SK-N-MC (cell line): ENCODE data around the gene SEC23IP.

Experiments used
- DNase-seq: peaks from one replicate; pipeline ENCODE4 v3.0.0-alpha.2; 2011; ENCODE audit warnings: low read depth, low spot score
- H3K27ac ChIP-seq: fragments of 200-600 bp; sonication (generic); 2 replicates; pipeline ENCODE4 v1.5.1; 2016; ENCODE audit warnings: mixed run types
- H3K36me3 ChIP-seq: fragments of 200-600 bp; sonication (generic); 2 replicates; pipeline ENCODE4 v1.6.1; 2017; ENCODE audit warnings: antibody characterized with exemption, low read length, mixed read lengths; ENCODE audit not compliant: insufficient read depth
- H3K4me3 ChIP-seq: fragments of 200-600 bp; sonication (generic); 2 replicates; pipeline ENCODE4 v1.5.1; 2016
- H3K9ac ChIP-seq: fragments of 200-600 bp; sonication (generic); 2 replicates; pipeline ENCODE4 v1.8.0; 2017; ENCODE audit warnings: mixed run types, mixed read lengths; ENCODE audit not compliant: insufficient read length
- H3K9me3 ChIP-seq: fragments of 200-600 bp; sonication (generic); 2 replicates; pipeline ENCODE4 v1.6.1; 2017; ENCODE audit warnings: low read depth, mild to moderate bottlenecking, antibody characterized with exemption, low read length, moderate library complexity, mixed read lengths
- EZH2 ChIP-seq: fragments of 200-600 bp; sonication (generic); IDR thresholded peaks from one replicate; pipeline ENCODE4 v1.6.1; 2017; ENCODE audit warnings: antibody characterized with exemption
- FOXP2 ChIP-seq: optimal IDR thresholded peaks from 2 replicates; pipeline ENCODE3; 2011; ENCODE audit warnings: mild to moderate bottlenecking, moderate library complexity; ENCODE audit not compliant: insufficient read depth; ENCODE audit errors: extremely low read length, control extremely low read depth
- POLR2AphosphoS5 ChIP-seq: IDR thresholded peaks from 2 replicates; pipeline ENCODE4 v1.6.1; 2012; ENCODE audit warnings: mild to moderate bottlenecking, low read depth, low read length, borderline replicate concordance

SEC23IP gene

DNA sequence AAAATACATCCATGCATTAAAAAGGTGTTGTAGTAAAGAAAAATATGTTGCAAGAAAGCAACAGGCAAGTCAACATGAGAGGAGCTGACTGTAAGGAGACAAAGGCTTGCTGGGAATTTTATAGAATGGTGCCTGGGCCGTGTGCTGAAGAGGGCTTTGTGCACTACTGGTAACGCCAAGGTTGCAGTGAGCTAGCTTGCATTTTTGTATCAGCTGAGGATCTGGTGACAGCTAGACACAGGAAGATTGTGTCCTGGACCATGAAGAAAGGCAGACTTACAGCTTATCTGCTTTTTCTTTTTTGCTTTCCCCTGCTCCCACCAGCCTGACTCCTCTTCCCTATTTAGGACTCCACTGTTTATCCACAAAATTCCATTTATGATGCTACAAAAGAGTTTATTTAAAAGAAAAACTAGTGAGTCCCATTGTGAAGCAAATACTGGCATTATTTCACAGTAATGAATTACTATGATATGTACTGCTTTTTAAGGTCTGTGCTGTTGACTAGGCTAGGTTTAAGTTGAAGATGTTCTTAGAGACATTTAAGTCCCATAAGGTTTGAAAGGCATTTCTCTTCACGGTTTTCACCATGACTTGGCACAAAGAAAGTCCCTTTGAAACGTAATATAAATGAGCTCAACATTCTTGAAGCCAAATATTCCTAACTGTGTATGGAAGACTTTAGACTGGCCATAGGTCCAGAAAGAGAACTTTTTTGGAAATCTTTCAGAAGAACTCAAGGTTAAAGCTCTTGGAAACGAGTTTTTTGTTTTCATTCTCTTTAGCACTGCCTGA lies 88.6 kb downstream of the SEC23IP start:
- no peak for DNase-seq
- TF ChIP-seq POLR2AphosphoS5 (no peak), EZH2 (no peak), FOXP2 (no peak)
- H3K4me3 ChIP-seq, result no peak overlapping the region
- H3K9ac ChIP-seq, result no peak overlapping the region
- H3K9me3 ChIP-seq, result no peaks in the 10 kb centered on the region
- no peaks in the 10 kb centered on the region for H3K36me3 ChIP-seq
- H3K27ac ChIP-seq, result no peak overlapping the region

DNA sequence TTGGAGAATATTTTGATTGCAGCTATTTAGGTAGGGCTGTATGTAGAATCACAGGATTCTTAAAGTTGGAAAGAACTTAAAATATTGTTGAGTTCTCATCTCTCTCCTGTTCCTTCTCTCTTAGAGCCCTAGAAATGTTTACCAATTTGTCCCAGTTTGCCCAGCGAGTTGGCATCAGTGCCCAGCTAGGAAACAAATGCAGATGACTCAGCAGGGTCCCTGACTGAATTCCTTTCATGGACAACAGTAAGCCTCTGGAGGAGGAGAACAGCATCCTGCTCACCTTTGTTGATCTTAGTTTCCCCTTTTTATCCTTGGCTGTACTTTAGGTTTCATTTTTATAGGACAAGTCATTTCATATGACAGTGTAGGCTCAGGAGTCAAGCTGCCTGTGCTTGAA lies 89.3 kb downstream of the SEC23IP start:
- Histone ChIP-seq H3K9me3 (no peaks in the 10 kb centered on the region), H3K9ac (no peak overlapping the region), H3K4me3 (no peak overlapping the region), H3K36me3 (no peaks in the 10 kb centered on the region), H3K27ac (no peak overlapping the region)
- no peak for DNase-seq
- TF ChIP-seq FOXP2 (no peak), POLR2AphosphoS5 (no peak), EZH2 (no peak)

GRCh38 chr10:119988333-119988732 lies 95.8 kb downstream of the SEC23IP start:
- H3K36me3 ChIP-seq, result no peaks in the 10 kb centered on the region
- H3K9ac ChIP-seq, result no peak overlapping the region
- no peak for TF ChIP-seq FOXP2
- TF ChIP-seq EZH2, result no peak
- no peak for TF ChIP-seq POLR2AphosphoS5
- H3K9me3 ChIP-seq, result no peaks in the 10 kb centered on the region
- H3K27ac ChIP-seq, result no peak overlapping the region
- no peak overlapping the region for H3K4me3 ChIP-seq
- DNase-seq, result no peak

GRCh38 chr10:119989966-119990365 lies 97.4 kb downstream of the SEC23IP start:
- H3K36me3 ChIP-seq, result no peaks in the 10 kb centered on the region
- no peak for TF ChIP-seq EZH2
- no peak for TF ChIP-seq POLR2AphosphoS5
- no peak for TF ChIP-seq FOXP2
- no peak overlapping the region for H3K4me3 ChIP-seq
- no peaks in the 10 kb centered on the region for H3K9me3 ChIP-seq
- H3K9ac ChIP-seq, result no peak overlapping the region
- no peak for DNase-seq
- no peak overlapping the region for H3K27ac ChIP-seq

DNA sequence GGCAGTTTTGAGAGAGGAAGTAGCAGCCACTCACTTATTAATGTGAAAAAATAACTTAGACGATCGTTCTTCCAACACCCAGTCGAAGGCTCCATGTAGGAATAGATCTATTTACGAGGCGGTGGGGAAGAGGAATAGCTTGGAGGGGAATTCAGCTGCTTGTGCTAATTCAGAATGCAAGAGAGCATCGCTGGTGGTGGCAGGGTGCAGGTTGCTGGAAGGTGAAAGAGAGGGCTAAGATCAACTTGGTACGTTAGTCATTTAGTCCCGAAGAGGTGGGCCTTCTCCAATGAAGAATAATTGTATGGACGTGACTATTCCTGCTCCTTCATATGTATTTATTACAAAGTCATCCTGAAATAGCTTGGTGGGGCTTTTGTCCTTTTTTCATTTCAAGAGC lies 98.5 kb downstream of the SEC23IP start:
- no peak for TF ChIP-seq EZH2
- no peak for TF ChIP-seq POLR2AphosphoS5
- no peak for TF ChIP-seq FOXP2

DNA sequence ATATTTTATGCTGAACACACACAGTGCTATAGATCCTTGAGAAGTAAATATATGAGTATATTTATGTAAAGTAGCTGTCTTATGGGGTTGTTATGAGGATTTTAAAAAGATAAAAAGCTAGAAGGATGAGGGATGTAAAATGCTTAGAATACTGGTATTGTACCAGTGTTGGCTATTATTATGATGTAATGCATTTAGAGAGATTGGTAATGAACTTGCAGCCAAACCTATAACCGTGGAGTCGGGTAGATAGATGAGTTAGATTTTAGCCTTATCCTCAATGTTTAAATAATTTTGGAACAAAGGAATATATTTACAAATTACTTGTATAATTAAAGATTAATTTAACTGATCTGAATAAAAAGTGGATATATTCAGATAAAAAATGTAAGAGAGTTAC lies 99.3 kb downstream of the SEC23IP start:
- TF ChIP-seq FOXP2 (no peak), EZH2 (no peak), POLR2AphosphoS5 (no peak)
- no peaks in the 10 kb centered on the region for H3K36me3 ChIP-seq
- no peak overlapping the region for H3K4me3 ChIP-seq
- H3K9ac ChIP-seq, result no peak overlapping the region
- DNase-seq, result no peak
- H3K27ac ChIP-seq, result no peak overlapping the region
- no peaks in the 10 kb centered on the region for H3K9me3 ChIP-seq

More for the DNA sequence above, 98.5 kb downstream of the SEC23IP start:
- Histone ChIP-seq H3K27ac (no peak overlapping the region), H3K4me3 (no peak overlapping the region), H3K36me3 (no peaks in the 10 kb centered on the region), H3K9ac (no peak overlapping the region), H3K9me3 (no peaks in the 10 kb centered on the region)
- no peak for DNase-seq
